GM12891 (cell line): Measurements from ENCODE around the gene GNPTG.

Experiments
- POLR2A ChIP-seq: IDR thresholded peaks from 2 replicates; pipeline ENCODE4 v1.6.1; 2011; ENCODE audit warnings: low read depth, low read length, control low read depth
- POLR2AphosphoS5 ChIP-seq: IDR thresholded peaks from 2 replicates; pipeline ENCODE4 v1.6.1; 2011; ENCODE audit warnings: low read depth, low read length, control low read depth
- POU2F2 ChIP-seq: IDR thresholded peaks from 2 replicates; pipeline ENCODE4 v1.6.1; 2011; ENCODE audit warnings: low read depth, mild to moderate bottlenecking, control low read depth, low read length, moderate library complexity
- TAF1 ChIP-seq: IDR thresholded peaks from 2 replicates; pipeline ENCODE4 v1.6.1; 2011; ENCODE audit warnings: low read depth, low read length, control low read depth

- no peak for TF ChIP-seq POLR2AphosphoS5
- no peak for TF ChIP-seq POLR2A
- no peak for TF ChIP-seq POU2F2
- TF ChIP-seq TAF1 = no peak
Measured at GRCh38 chr16:1377406-1378010, 25.8 kb downstream of the GNPTG start.
